ENCODE measurements around the gene GLYATL1. TPM values are rescaled to one million over a fixed set of nuclear protein-coding genes. Genes with fewer than 3 reads are reported as not detected.

GLYATL1 gene
- total and polyA plus RNA-seq, 7 donors = not detected

DNA sequence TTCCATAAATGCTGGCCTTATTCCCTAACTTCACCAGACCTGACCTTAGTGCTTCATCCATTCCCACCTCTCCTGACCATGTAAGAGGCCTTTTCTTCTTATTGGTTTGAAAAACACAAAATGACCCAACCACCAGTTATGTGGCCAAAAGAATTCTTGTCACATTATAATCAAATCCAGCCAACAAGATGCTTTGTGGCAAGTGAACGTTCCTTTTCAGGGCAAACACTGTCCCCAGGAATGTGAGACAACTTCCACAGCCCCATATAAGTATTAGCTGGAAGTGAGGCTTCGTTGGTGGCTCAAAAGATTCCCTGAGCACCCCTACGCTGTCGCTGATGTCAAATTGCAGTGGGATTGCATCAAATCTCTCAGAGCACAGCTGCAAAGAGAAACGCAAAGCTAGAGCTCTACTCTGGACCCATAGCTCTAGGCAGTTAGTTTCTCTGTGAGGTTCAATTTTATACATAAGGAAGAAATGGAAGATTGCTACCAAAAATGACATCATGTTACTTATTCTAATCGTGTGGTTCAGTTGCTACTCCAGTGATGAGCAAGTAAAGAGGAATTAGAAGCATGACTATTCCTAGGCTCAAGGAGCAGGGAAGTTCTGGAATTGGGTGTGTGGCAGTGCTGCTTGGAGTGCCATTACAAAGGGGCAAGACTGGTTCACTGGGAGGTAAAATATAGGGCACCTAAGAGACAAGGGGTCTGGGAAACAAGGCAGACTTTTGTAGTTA, 26.1 kb downstream of the GLYATL1 start:
- TF ChIP-seq, protein P1, sequence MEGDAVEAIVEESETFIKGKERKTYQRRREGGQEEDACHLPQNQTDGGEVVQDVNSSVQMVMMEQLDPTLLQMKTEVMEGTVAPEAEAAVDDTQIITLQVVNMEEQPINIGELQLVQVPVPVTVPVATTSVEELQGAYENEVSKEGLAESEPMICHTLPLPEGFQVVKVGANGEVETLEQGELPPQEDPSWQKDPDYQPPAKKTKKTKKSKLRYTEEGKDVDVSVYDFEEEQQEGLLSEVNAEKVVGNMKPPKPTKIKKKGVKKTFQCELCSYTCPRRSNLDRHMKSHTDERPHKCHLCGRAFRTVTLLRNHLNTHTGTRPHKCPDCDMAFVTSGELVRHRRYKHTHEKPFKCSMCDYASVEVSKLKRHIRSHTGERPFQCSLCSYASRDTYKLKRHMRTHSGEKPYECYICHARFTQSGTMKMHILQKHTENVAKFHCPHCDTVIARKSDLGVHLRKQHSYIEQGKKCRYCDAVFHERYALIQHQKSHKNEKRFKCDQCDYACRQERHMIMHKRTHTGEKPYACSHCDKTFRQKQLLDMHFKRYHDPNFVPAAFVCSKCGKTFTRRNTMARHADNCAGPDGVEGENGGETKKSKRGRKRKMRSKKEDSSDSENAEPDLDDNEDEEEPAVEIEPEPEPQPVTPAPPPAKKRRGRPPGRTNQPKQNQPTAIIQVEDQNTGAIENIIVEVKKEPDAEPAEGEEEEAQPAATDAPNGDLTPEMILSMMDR (IDR thresholded peaks at IDR 0.05) = no peak
- Histone ChIP-seq H3K4me1 (no peaks in the 10 kb centered on the region), H3K36me3 (ENCODE audit: insufficient read depth in 1 of 2, low read depth in 1 of 2) (no peaks in the 10 kb centered on the region), H3K4me3 (no peak overlapping the region), H3K9me3 (no peaks in the 10 kb centered on the region), H3K27me3 (ENCODE audit: insufficient read depth in 3 of 3, low read length in 2 of 3) (peaks cover 0 to 14% (median 3%) of the 10 kb centered on the region in 3 donors), H3K27ac (no peak overlapping the region)
- intact Hi-C loops (cut with DNase I) = no loop called here
- no peak for ATAC-seq
- no peak for DNase-seq
- 51 to 62% (median 53%) methylated on average over 6 of the region's 6 CpGs for WGBS, 3 donors

DNA sequence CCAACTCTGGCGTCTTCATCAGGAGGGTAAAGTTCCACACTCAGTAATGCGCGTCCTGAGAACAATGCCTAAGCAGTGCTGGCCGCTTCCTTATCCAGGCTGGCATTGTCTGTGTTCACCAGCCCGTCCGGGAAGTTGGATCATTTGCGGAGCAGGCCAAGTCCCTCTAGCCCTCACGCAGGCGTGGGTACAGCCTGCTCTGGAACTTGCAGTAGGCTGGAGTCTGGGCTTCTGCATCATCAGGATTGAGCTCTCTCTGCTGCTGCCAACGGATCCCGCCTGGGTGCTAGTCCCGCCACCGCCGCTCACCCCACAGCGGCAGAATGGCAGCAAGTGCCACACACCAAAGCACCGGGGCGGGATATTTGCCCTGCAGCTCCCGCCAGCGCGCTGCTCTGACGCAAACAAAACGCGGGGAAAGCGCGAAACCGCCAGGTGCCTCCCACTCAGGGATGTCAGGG, 29.0 kb downstream of the GLYATL1 start:
- no peak overlapping the region for H3K4me3 ChIP-seq
- 22 to 28% (median 24%) methylated on average over 26 of the region's 26 CpGs for WGBS, 3 donors
- TF ChIP-seq, protein P1 (IDR thresholded peaks at IDR 0.05) = no peak
- intact Hi-C loops (cut with DNase I) = no loop called here
- ATAC-seq = no peak
- DNase-seq = no peak
- H3K4me1 ChIP-seq = no peaks in the 10 kb centered on the region
- H3K27ac ChIP-seq = no peak overlapping the region
- H3K36me3 ChIP-seq (ENCODE audit: insufficient read depth in 1 of 2, low read depth in 1 of 2) = no peaks in the 10 kb centered on the region
- peaks cover 0 to 12% (median 2%) of the 10 kb centered on the region in 3 donors for H3K27me3 ChIP-seq (ENCODE audit: insufficient read depth in 3 of 3, low read length in 2 of 3)
- no peaks in the 10 kb centered on the region for H3K9me3 ChIP-seq

DNA sequence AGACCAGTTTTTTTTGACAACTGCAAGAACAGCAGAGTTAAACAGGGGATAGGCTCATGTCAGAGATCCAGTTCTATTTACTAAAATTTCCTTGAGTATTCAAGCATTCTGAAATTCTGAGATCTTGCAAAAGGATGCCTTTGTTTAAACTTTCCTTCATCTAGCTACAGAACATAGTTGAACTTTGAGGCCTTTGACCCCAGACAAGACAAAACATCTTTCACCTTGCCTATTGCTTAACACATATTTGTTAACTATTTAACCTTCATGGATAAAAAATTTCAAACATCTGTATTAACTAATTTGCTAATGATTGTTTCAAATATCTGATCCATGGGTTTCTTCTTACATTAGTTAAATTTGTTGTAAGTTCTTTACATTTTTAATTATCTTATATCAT, 38.2 kb downstream of the GLYATL1 start:
- H3K36me3 ChIP-seq (ENCODE audit: insufficient read depth in 1 of 2, low read depth in 1 of 2) = no peaks in the 10 kb centered on the region
- no peaks in the 10 kb centered on the region for H3K27me3 ChIP-seq (ENCODE audit: insufficient read depth in 3 of 3, low read length in 2 of 3)
- H3K4me1 ChIP-seq = no peaks in the 10 kb centered on the region
- DNase-seq (no peak), ATAC-seq (no peak)
- H3K9me3 ChIP-seq = peaks cover 2% of the 10 kb centered on the region
- intact Hi-C loops (cut with DNase I) = no loop called here
- H3K27ac ChIP-seq = no peak overlapping the region
- H3K4me3 ChIP-seq = no peak overlapping the region
- TF ChIP-seq, protein P1 (IDR thresholded peaks at IDR 0.05) = no peak

DNA sequence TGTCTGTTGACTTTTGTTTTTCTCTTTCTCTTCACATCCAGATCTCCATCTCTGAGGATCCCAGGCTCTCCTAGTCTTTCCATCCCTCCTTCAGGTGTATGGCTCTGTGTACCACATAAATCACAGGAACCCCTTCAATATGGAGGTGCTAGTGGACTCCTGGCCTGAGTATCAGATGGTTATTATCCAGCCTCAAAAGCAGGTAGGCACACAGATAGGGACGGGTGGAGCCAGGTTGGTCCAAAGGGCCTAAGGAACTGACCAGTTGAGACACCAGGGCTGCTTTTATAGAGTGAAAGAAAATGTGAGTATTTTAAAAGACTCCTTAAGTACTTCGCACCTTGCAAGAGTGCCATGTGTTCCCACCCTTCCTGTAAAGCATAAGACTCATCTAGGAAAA, 39.9 kb downstream of the GLYATL1 start:
- no peaks in the 10 kb centered on the region for H3K27me3 ChIP-seq (ENCODE audit: insufficient read depth in 3 of 3, low read length in 2 of 3)
- intact Hi-C loops (cut with DNase I) = no loop called here
- H3K4me3 ChIP-seq = no peak overlapping the region
- H3K4me1 ChIP-seq = no peaks in the 10 kb centered on the region
- ATAC-seq (no peak), DNase-seq (no peak)
- H3K27ac ChIP-seq = no peak overlapping the region
- no peaks in the 10 kb centered on the region for H3K36me3 ChIP-seq (ENCODE audit: insufficient read depth in 1 of 2, low read depth in 1 of 2)
- peaks cover 5% of the 10 kb centered on the region for H3K9me3 ChIP-seq
- WGBS, 3 donors = 69 to 79% (median 71%) methylated on average over 2 of the region's 2 CpGs
- TF ChIP-seq, protein P1 (IDR thresholded peaks at IDR 0.05) = no peak
